GM12892 (cell line): Measurements from ENCODE around the gene SULT6B1.

Experiments used
- POLR2A ChIP-seq: IDR thresholded peaks from 2 replicates; pipeline ENCODE4 v1.6.1; 2011; ENCODE audit warnings: low read depth, low read length, control low read depth
- POLR2AphosphoS5 ChIP-seq: IDR thresholded peaks from 2 replicates; pipeline ENCODE4 v1.6.1; 2011; ENCODE audit warnings: low read depth, low read length, control low read depth
- TAF1 ChIP-seq: IDR thresholded peaks from 2 replicates; pipeline ENCODE4 v1.6.1; 2011; ENCODE audit warnings: low read depth, mild to moderate bottlenecking, control low read depth, low read length, borderline replicate concordance

- TF ChIP-seq POLR2A (no peak), POLR2AphosphoS5 (no peak), TAF1 (no peak)
These were observed 2.8 kb upstream of the SULT6B1 start for GRCh38 chr2:37191253-37191652.
